GM19324 (cell line): ENCODE results near the gene SLC27A4.

Source experiments
- ATAC-seq: cut with Tn5 transposase; IDR thresholded peaks from one replicate; pipeline ENCODE4 v1.9.1; 2021; ENCODE audit warnings: mild to moderate bottlenecking, moderate library complexity; ENCODE audit not compliant: unreplicated experiment, low FRiP score

The SLC27A4 gene

DNA sequence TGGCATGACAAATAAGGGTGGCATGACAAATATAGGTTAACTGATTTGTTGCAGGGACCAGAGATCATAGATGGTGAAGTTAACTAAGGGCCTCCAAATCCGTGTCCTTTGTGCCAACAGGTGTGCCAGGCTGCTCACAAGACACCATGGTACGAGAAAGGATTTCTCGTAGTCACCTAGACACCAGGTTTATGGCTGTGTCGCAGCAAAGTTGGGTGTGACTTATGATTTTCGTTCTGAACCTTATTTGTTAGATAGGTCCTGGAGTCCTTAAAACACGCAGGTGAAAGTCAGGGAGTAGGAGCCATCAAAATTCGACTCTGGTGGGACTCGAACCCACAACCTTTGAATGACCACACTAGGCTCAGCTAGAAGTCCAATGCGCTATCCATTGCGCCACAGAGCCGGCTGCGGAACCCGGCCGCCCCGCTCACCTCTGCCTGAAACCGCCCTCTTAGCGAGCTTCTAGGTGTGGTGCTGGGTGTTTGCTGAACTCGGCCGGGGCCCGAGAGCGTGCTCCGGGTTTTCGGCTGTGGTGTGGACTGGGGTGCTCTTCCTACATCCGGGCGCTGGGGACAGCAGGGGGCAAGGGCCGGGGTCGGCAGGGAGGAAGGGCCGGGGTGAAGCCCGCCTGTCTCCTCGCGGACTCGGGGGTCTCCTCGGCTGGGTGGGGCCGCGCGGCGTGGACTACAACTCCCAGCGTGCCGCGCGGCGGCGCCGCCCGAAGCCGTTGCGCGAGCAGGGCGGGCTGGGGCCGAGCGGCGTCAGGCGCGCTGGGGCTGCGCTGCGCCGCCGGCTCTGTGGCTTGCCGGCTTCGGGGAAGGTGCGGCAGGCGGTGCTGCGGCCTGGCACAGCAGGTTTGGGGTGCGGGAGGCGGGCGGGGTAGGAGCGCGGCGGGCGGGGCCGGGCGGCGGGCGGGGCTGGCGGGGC is at the start of gene SLC27A4:
Gene SLC27A4 (plus strand): TSS at position 767 of the 930 bp plus-strand sequence. CDS start 2,606 bp downstream, outside the sequence.
- ATAC-seq: peak; percentile 77

DNA sequence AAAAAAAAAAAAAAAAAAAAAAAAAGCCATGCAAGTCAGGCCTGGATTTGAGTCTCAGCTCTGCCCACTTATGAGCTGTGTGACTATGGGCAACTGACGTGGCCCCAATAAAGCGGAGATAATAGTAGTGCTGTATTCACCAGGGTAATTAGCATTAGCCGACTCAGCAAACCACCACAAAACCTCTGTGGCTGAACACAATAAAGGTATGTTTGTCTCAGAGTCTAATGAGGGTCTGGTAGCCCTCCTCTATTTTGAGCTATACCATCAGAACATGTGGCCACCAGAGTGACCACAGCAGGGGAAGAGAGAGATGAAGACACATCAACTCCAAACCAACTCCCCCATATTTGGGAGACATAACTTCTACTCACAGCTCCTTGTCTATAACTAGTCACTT is 48.3 kb upstream of the SLC27A4 start:
- no peak for ATAC-seq

DNA sequence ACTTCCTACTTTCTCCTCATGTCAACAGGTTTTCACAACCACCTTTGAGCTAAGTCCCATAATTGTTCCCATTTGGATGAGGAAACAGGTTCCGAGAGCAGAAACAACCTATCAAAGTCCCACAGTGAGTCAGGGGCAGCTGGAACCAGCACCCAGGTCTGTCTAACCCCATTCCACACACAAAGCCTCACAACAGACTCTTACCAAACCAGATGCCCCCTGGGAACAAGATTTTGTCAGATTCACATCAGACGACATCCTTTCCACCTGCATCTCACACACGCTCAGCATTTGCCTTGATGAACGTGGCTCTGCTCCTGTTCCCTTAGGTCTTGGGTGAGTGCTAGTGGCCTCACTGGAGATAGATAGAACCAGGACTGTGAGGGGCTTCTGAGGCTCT is 47.2 kb upstream of the SLC27A4 start:
- no peak for ATAC-seq

GRCh38 chr9:128294142-128294541 is 46.2 kb upstream of the SLC27A4 start:
- ATAC-seq: no peak

- no peak for ATAC-seq
These were observed 43.7 kb upstream of the SLC27A4 start for GRCh38 chr9:128296340-128297220.

GRCh38 chr9:128297221-128297773 is 43.0 kb upstream of the SLC27A4 start:
- no peak for ATAC-seq

GRCh38 chr9:128298535-128299482 is 41.5 kb upstream of the SLC27A4 start:
- no peak for ATAC-seq

- no peak for ATAC-seq
These were observed 36.0 kb upstream of the SLC27A4 start for GRCh38 chr9:128304136-128304970.

DNA sequence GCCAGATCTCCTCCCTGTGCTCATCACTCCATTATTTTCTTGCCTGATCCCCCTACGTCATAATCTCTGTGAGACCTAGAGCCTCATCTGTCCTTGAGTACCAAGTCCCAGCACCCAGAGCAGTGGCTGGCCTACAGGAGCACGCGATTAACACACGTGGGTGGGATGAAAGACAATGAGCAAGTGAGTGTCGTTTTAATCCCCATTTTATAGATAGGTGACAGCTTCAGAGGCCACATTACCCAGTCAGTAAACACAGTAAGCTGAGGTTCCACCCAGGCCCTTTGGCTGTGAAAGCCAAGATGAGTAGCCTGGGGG is 35.4 kb upstream of the SLC27A4 start:
- no peak for ATAC-seq

DNA sequence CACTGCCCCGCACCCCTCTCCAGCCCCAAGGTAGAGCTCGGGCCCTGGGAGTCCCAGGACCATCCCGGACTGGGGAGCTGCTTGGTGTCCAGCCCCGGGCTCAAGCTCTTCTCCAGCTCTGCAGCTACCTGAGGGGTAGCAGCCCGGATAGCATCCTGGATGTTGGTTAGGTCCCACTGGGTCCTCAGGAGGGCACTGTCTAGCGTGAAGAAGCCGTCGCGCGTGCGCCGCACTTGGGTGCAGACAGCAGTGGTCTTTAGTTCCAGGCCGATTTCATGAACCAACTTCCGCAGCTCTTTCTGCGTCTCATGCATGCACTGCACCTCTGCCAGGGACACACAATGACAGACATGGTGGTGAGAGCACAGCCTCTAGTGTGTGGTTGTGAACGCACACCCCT is 30.8 kb upstream of the SLC27A4 start:
- ATAC-seq: no peak

DNA sequence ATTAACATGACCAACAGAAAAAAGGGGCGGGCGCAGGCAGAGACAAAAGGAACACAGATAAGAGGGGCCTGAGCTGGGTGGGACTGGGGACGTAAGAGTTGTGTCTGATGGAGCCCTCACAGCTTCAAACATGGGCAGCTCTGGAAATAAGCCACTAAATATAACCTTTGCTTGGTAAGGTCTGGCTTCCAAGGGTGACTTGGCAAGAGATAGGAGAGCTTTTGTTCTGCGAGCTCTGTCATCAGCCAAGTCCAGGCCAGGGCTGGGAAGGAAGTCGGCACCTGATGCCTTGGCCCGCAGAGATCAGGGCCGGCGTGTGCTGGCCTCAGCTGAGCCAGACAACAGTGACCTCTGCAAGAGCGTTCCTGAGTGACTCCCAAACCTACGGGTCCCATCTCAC is 29.9 kb upstream of the SLC27A4 start:
- ATAC-seq: no peak

DNA sequence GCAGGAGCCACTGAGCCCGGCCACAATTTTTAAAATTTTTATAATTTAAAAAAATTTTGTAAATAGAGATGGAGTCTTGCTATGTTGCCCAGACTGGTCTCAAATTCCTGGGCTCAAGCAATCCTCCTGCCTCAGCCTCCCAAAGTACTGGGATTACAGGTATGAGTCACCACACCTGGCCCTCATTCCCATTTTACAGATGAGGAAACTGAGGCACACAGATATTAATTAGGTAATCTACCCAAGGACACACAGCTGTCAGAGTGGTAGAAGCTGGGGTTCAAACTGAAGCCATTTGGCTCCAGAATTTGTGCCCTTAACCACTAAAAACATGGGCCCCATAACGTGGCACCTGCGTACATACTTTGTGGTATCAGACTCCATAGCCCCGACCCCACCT is 25.6 kb upstream of the SLC27A4 start:
- ATAC-seq: no peak

DNA sequence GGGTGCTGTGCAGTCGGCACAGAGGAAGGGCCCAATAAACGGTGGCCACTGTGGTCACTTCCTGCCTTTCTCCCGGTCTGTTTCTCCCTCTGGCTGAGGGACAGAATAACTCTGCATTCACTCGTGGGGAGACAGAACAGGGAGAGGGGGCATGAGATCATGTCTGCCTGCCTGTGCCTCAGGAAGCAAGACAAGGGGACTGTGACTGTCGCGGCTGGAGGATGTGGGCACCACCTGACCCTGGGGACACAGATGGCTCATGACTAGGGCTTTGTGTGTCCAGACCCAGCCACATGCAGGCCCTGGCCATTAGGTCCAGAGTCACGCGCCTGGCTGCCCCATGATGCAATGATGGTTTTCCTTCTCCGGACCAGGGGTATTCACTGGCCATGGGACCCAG is 23.9 kb upstream of the SLC27A4 start:
- no peak for ATAC-seq

DNA sequence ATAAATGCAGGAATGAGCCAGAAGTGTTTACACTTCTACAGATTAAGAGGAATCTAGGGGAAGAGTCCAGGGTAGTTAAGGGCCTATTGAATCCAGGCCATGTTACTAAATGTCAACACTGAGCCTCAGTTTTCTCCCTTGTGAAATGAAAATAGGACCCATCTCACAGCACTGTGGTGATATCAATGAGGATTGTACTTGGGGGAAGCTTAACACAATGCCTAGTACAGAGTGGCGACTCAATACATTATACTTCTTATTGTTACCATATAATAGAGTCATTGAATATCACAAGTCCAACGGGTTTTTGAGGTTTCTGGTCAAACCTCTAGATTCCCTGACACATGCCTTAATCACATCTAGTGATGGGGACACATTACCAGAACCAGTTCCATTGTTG is 22.7 kb upstream of the SLC27A4 start:
- ATAC-seq: no peak

GRCh38 chr9:128321343-128321742 is 19.0 kb upstream of the SLC27A4 start:
- ATAC-seq: no peak

GRCh38 chr9:128321879-128322403 is 18.4 kb upstream of the SLC27A4 start:
- ATAC-seq: no peak

DNA sequence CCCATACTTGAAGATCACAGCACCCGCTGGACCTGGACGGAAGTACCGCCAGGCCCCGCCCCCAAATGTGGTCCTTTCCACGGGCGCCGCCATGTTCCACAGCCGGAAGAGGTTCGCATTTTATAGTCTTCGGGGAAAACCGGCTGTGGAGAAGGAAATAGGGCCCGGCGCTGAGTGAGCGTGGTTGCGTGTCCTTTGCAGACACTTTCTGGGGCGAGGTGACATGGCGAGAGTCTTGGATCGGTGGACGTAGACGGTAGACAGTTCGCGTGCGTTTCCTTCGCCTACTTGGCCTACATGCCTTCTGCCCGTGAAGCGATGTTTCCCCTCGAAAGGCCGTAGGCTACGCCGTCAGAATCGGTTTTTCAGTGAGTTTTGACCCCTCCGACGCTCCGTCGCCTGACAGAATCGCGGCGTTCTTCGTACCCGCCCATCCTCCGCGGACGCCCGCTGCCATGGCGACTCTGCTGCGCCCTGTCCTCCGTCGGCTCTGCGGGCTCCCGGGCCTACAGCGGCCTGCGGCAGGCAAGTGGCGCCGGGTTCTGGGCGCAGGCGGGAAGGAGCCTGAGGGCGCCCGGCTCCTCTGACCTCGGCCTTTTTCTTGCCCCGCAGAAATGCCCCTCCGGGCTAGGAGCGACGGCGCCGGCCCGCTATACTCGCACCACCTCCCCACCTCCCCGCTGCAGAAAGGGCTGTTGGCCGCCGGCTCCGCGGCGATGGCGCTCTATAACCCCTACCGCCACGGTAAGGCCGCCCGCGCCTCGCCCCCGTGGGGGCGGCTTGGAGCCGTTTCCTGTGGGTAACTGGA is 17.7 kb upstream of the SLC27A4 start, which contains the start of the genes COQ4 and TRUB2:
Gene COQ4 (plus strand): TSS at position 436 of the 808 bp plus-strand sequence. CDS start 20 bp downstream, at position 456.
Gene TRUB2 (minus strand): TSS at position 44 of the 808 bp plus-strand sequence. CDS start 39 bp downstream, at position 5.
- ATAC-seq: peak; percentile 86

GRCh38 chr9:128323212-128323730 is 17.1 kb upstream of the SLC27A4 start:
- no peak for ATAC-seq
